Ramos (cell line): ENCODE measurements around the gene QRFP.

Experiments used
- in situ Hi-C: fragments of 300-500 bp; cut with MboI; formaldehyde crosslinking; loops from one replicate; pipeline ENCODE4 v1.14.3; 2022; ENCODE audit warnings: low sequenced_read_pairs; ENCODE audit not compliant: unreplicated experiment

QRFP gene

GRCh38 chr9:130906735-130907416, 10.3 kb upstream of the QRFP start:
- in situ Hi-C loops = no loop called here

- in situ Hi-C loops = no loop called here
These were observed 9.5 kb upstream of the QRFP start for GRCh38 chr9:130905902-130906734.

- in situ Hi-C loops = no loop called here
These were observed 8.7 kb upstream of the QRFP start for GRCh38 chr9:130905125-130905901.

- in situ Hi-C loops = no loop called here
These were observed 7.7 kb upstream of the QRFP start for GRCh38 chr9:130904070-130905044.

- in situ Hi-C loops = no loop called here
These were observed 6.8 kb upstream of the QRFP start for GRCh38 chr9:130903194-130904069.

- in situ Hi-C loops = no loop called here
These were observed 5.9 kb upstream of the QRFP start for GRCh38 chr9:130902204-130903185.

- in situ Hi-C loops = no loop called here
These were observed 5.0 kb upstream of the QRFP start for GRCh38 chr9:130901498-130902203.

GRCh38 chr9:130900701-130901497, 4.3 kb upstream of the QRFP start:
- in situ Hi-C loops = no loop called here

- in situ Hi-C loops = no loop called here
These were observed 2.6 kb upstream of the QRFP start for GRCh38 chr9:130899051-130899748.

- in situ Hi-C loops = no loop called here
These were observed 1.9 kb upstream of the QRFP start for GRCh38 chr9:130898552-130898852.

- in situ Hi-C loops = no loop called here
These were observed 1.4 kb upstream of the QRFP start for GRCh38 chr9:130897848-130898551.

- in situ Hi-C loops = no loop called here
These were observed 616 bp upstream of the QRFP start for GRCh38 chr9:130897105-130897751.

GRCh38 chr9:130895481-130896232, 955 bp downstream of the QRFP start:
- in situ Hi-C loops = no loop called here

GRCh38 chr9:130895038-130895437, 1.6 kb downstream of the QRFP start:
- in situ Hi-C loops = no loop called here
